Measurements from ENCODE around the gene IKZF3.

IKZF3 gene

GRCh38 chr17:39709998-39710964 lies 153.8 kb downstream of the IKZF3 start:
- DNase-seq (no peak), ATAC-seq (replicated peaks) (no peak)
- H3K27me3 Mint-ChIP-seq, result no peaks in the 10 kb centered on the region
- no peaks in the 10 kb centered on the region for H3K36me3 Mint-ChIP-seq (ENCODE audit: insufficient read depth)
- H3K4me3 Mint-ChIP-seq, result peak overlapping the region; percentile 56 to 61
- H3K9me3 Mint-ChIP-seq, result no peaks in the 10 kb centered on the region
- peak overlapping the region; percentile 62 to 88 for H3K27ac Mint-ChIP-seq
- H3K4me1 Mint-ChIP-seq (ENCODE audit: low read depth in 2 of 2), result peaks cover 20% of the 10 kb centered on the region in 2 donors

- peak overlapping the region; percentile 56 to 61 for H3K4me3 Mint-ChIP-seq
- ATAC-seq (replicated peaks) (peak; percentile 66), DNase-seq (no peak)
- H3K27ac Mint-ChIP-seq, result peak overlapping the region; percentile 62 to 88
- H3K27me3 Mint-ChIP-seq, result no peaks in the 10 kb centered on the region
- H3K9me3 Mint-ChIP-seq, result no peaks in the 10 kb centered on the region
- no peaks in the 10 kb centered on the region for H3K36me3 Mint-ChIP-seq (ENCODE audit: insufficient read depth)
- H3K4me1 Mint-ChIP-seq (ENCODE audit: low read depth in 2 of 2), result peaks cover 20% of the 10 kb centered on the region in 2 donors
Measured at GRCh38 chr17:39709319-39709997, 154.7 kb downstream of the IKZF3 start.
